ENCODE results near the gene CCT3.

The CCT3 gene

GRCh38 chr1:156279837-156280236, 58.3 kb downstream of the CCT3 start:
- DNase-seq: no peak
- Histone ChIP-seq H3K4me3 (ENCODE audit: low read depth, low read length) (no peak overlapping the region), H3K27me3 (replicated peaks) (no peaks in the 10 kb centered on the region), H3K27ac (no peak overlapping the region), H3K36me3 (replicated peaks) (peaks cover 24% of the 10 kb centered on the region)
- in situ Hi-C loops (cut with HindIII; ENCODE audit: low pct_ligation_motif_present, low sequenced_read_pairs): no loop called here
- TF ChIP-seq CTCF (IDR thresholded peaks at IDR 0.05; ENCODE audit: low read depth, low read length, missing control alignments): no peak

- in situ Hi-C loops (cut with HindIII; ENCODE audit: low pct_ligation_motif_present, low sequenced_read_pairs): no loop called here
- H3K27ac ChIP-seq: no peak overlapping the region
- DNase-seq: no peak
- TF ChIP-seq CTCF (IDR thresholded peaks at IDR 0.05; ENCODE audit: low read depth, low read length, missing control alignments): no peak
- H3K36me3 ChIP-seq (replicated peaks): peaks cover 46% of the 10 kb centered on the region
- H3K27me3 ChIP-seq (replicated peaks): no peaks in the 10 kb centered on the region
- no peak overlapping the region for H3K4me3 ChIP-seq (ENCODE audit: low read depth, low read length)
Observed at GRCh38 chr1:156276966-156277381, 61.1 kb downstream of the CCT3 start.

- H3K27me3 ChIP-seq (replicated peaks): no peaks in the 10 kb centered on the region
- no peak overlapping the region for H3K27ac ChIP-seq
- no peak overlapping the region for H3K4me3 ChIP-seq (ENCODE audit: low read depth, low read length)
- in situ Hi-C loops (cut with HindIII; ENCODE audit: low pct_ligation_motif_present, low sequenced_read_pairs): no loop called here
- peaks cover 50% of the 10 kb centered on the region for H3K36me3 ChIP-seq (replicated peaks)
- no peak for TF ChIP-seq CTCF (IDR thresholded peaks at IDR 0.05; ENCODE audit: low read depth, low read length, missing control alignments)
- DNase-seq: no peak
Observed at GRCh38 chr1:156276532-156276931, 61.6 kb downstream of the CCT3 start.

- Histone ChIP-seq H3K27me3 (replicated peaks) (no peaks in the 10 kb centered on the region), H3K4me3 (ENCODE audit: low read depth, low read length) (no peak overlapping the region), H3K27ac (no peak overlapping the region), H3K36me3 (replicated peaks) (peaks cover 82% of the 10 kb centered on the region)
- no peak for TF ChIP-seq CTCF (IDR thresholded peaks at IDR 0.05; ENCODE audit: low read depth, low read length, missing control alignments)
- DNase-seq: no peak
- in situ Hi-C loops (cut with HindIII; ENCODE audit: low pct_ligation_motif_present, low sequenced_read_pairs): no loop called here
Observed at GRCh38 chr1:156270314-156270713, 67.8 kb downstream of the CCT3 start.

GRCh38 chr1:156268336-156268735, 69.8 kb downstream of the CCT3 start:
- DNase-seq: peak; percentile 27
- in situ Hi-C loops (cut with HindIII; ENCODE audit: low pct_ligation_motif_present, low sequenced_read_pairs): no loop called here
- Histone ChIP-seq H3K4me3 (ENCODE audit: low read depth, low read length) (no peak overlapping the region), H3K36me3 (replicated peaks) (peaks cover 84% of the 10 kb centered on the region), H3K27me3 (replicated peaks) (no peaks in the 10 kb centered on the region), H3K27ac (no peak overlapping the region)
- no peak for TF ChIP-seq CTCF (IDR thresholded peaks at IDR 0.05; ENCODE audit: low read depth, low read length, missing control alignments)

GRCh38 chr1:156266051-156266450, 72.0 kb downstream of the CCT3 start:
- H3K27ac ChIP-seq: no peak overlapping the region
- in situ Hi-C loops (cut with HindIII; ENCODE audit: low pct_ligation_motif_present, low sequenced_read_pairs): no loop called here
- H3K36me3 ChIP-seq (replicated peaks): peaks cover 85% of the 10 kb centered on the region
- H3K4me3 ChIP-seq (ENCODE audit: low read depth, low read length): no peak overlapping the region
- no peak for DNase-seq
- no peak for TF ChIP-seq CTCF (IDR thresholded peaks at IDR 0.05; ENCODE audit: low read depth, low read length, missing control alignments)
- no peaks in the 10 kb centered on the region for H3K27me3 ChIP-seq (replicated peaks)

All from brain microvascular endothelial cell (primary cell).